ENCODE results near the gene DNAJC5. TPM values are rescaled to one million over a fixed set of nuclear protein-coding genes. Genes with fewer than 3 reads are reported as not detected.
"Not testable (repeated sequence)": the region's sequence is repeated elsewhere in the genome, so short reads cannot be mapped to it uniquely, and the experiment has no call there.

DNAJC5 gene, protein sequence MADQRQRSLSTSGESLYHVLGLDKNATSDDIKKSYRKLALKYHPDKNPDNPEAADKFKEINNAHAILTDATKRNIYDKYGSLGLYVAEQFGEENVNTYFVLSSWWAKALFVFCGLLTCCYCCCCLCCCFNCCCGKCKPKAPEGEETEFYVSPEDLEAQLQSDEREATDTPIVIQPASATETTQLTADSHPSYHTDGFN
- 42.3 and 43.1 TPM in 2 replicates for total RNA-seq

DNA sequence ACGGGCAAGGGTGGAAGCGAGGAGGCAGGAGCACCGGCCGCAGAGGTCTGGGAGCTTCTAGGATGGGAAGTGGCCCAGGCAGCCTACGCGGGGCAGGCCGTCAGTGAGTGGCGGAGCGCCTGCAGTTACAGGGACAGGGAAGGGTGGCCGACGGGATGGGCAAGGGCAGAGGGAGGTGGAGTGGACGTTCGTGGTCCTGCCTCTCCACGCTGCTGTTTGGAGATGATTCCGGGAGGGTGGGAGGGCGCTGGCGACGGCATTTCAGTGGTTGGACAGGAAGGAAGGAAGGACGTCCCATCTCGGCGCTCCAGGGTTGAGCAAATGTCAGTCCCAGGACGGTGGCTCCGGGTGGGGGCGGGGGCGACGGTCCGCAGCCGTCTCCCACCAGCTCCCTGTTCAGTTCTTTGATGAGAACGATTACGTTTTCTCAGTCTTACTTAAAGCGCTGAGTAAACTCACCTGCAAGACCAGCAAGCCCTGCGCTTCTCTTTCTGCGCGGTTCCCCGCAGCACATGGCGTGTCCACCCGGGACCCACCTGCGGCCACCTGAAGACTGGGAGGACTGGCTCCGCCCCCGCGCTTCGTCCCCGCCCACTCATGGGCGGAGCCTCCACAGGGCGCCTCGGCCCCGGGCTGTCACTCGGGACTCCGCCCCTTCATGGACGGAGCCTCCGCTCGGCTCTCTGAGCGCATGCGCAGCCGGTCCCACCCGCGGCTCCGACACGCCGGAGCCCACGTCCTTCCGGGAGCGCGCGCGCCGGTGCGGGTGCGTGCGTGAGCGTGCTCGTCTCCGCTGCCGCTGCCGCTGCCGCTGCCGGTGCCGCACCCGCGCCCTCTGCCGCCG, at the start of gene DNAJC5:
TSS of gene DNAJC5 (plus strand) at position 769 of the 844 bp plus-strand sequence. CDS start 33,220 bp downstream, outside the sequence.
- H3K36me3 Mint-ChIP-seq (ENCODE audit: low read depth) = peaks cover 39% of the 10 kb centered on the region
- intact Hi-C loops (cut with micrococcal nuclease) = loop anchor here (1.0 to 5.0 kb wide), 4 partner anchors 21 to 86 kb away; partner anchors contain the start of genes PRPF6, TPD52L2 and UCKL1
- H3K9me3 Mint-ChIP-seq = no peaks in the 10 kb centered on the region
- peaks cover 3% of the 10 kb centered on the region for H3K27me3 Mint-ChIP-seq
- DNase-seq = peak; percentile 100
- H3K4me3 Mint-ChIP-seq = peak within 1 kb of the TSS; percentile 90
- peaks cover 35% of the 10 kb centered on the region for H3K4me1 Mint-ChIP-seq
- H3K27ac Mint-ChIP-seq = peak within 1 kb of the TSS; percentile 94

DNA sequence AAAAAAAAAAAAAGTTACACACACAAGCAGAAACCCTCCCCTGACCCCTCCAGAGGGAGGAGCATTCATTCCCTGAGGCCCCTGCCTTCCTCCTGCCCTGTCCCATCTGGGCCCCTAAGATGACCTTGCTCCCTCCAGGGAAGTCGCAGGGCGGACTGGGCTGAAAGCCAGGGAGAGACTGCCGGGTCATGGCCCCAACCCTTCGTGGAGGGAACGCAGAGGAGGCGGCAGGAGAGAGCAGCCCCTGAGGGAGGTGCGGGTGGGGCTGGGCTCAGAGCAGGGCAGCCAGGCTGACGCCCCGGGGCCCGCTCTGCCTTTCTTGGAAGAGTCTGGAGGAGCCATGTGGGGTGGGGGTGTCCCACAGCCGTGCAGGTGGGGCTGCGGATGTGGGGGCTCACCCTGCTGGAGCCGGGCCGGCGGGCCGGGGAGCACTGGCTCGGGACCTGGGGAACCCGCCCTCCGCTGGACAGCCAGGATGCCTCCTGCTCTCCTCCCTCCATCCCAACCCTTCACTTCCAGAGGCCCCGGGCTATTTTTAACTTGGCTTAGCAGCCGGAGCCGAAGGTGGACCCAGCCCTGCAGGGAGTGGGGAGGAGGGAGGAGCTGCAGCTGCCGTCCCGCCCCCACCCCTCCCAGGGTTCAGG, 48.7 kb upstream of the DNAJC5 start:
- no peak for DNase-seq
- H3K27me3 Mint-ChIP-seq = peaks cover 30% of the 10 kb centered on the region
- intact Hi-C loops (cut with micrococcal nuclease) = no loop called here
- H3K4me3 Mint-ChIP-seq = no peak overlapping the region
- H3K36me3 Mint-ChIP-seq (ENCODE audit: low read depth) = no peaks in the 10 kb centered on the region
- H3K9me3 Mint-ChIP-seq = no peaks in the 10 kb centered on the region
- no peak overlapping the region for H3K27ac Mint-ChIP-seq
- peaks cover 18% of the 10 kb centered on the region for H3K4me1 Mint-ChIP-seq

DNA sequence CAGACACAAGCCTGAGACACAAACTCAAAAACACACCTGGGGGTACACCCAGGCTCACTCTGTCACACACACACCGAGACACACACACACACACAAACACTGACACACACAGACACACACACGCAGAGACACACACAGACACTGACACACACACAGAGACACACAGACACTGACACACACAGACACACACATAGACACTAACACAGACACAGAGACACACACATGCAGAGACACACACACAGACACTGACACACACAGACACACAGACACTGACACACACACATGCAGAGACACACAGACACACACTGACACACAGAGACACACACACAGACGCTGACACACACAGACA, 48.1 kb upstream of the DNAJC5 start:
- Mint-ChIP-seq H3K27me3 (peaks cover 30% of the 10 kb centered on the region), H3K36me3 (ENCODE audit: low read depth) (no peaks in the 10 kb centered on the region), H3K9me3 (no peaks in the 10 kb centered on the region), H3K27ac (no peak overlapping the region), H3K4me1 (peaks cover 20% of the 10 kb centered on the region), H3K4me3 (no peak overlapping the region)
- DNase-seq = no peak
- intact Hi-C loops (cut with micrococcal nuclease) = no loop called here

DNA sequence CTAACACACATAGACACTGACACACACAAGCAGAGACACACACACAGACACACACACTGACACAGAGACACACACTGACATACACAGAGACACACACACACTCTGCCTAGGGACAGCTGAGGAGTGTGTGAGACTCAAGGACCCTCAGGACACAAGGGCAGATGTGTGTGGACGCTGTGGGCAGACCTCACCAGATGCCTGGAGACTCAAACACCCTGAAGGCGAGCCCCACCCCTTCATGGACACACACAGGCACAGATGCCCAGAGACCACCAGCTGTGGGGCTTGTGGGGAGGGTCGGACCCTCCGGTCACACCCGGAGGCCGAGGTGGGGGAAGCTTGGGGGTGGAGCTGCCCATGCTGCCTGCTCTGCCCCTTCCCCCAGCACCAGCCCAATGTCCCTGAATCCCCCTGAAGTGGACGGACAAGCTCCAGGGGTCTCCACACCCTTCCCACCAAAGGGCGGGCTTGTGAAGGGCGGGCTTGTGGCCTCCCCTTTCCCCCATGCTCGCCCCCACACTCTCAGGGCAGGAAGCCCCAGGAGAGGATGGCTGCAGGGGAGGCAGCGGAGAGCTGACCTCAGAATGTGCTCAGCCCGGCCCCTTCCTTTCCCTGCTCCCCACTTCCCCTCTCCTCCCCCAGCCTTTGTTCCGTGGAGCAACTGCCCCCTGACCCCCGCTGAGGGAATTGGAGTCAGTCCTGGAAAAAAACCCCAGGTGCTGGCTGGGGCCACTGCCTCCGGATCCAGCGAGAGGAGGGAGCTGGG, 47.5 kb upstream of the DNAJC5 start:
- Mint-ChIP-seq H3K4me3 (no peak overlapping the region), H3K36me3 (ENCODE audit: low read depth) (no peaks in the 10 kb centered on the region), H3K9me3 (no peaks in the 10 kb centered on the region), H3K4me1 (peaks cover 20% of the 10 kb centered on the region), H3K27ac (no peak overlapping the region), H3K27me3 (peaks cover 27% of the 10 kb centered on the region)
- intact Hi-C loops (cut with micrococcal nuclease) = no loop called here
- no peak for DNase-seq

DNA sequence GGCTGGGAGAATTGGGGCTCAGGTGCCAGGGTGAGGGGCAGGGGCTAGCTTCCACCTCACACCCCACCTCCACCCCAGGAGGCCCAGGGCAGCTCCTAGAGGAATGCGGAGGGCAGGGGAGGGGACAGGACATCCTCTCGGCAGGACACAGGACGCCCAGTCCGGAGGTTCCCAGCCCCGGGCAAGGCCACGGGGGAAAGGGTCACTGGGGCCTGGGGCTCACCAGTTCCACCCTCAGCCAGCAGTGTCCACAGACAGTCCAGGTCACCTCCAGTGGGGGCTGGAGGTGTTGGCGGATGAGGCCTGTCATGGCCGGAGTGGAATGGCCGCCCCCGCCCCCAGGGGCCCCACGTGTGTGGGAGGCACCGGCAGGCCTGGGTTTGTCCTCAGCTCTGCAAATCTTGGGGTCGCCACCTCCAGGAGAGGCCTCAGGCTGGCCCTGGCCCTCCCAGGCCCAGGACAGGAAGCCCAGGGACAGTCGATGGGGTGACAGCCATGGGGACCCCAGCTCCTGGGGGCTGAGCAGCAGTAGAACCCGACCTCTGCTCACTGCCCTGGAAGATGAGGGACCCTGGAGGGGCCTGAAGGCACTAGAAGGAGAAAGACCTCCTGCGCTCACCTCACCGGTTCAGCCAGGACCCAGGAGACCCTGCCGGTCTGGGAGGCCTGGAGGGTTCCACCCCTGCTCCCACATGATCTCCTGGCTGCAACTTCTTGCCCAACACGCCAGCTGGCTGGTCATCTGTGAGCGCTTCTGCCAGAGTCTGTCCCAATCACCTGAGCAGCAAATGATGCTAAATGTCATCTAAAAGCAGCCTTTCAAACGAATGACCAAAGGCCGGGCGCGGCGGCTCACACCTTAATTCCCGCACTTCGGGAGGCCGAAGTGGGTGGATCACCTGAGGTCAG, 46.7 kb upstream of the DNAJC5 start:
- intact Hi-C loops (cut with micrococcal nuclease) = no loop called here
- Mint-ChIP-seq H3K27ac (no peak overlapping the region), H3K36me3 (ENCODE audit: low read depth) (no peaks in the 10 kb centered on the region), H3K4me1 (peaks cover 19% of the 10 kb centered on the region), H3K9me3 (no peaks in the 10 kb centered on the region), H3K27me3 (peaks cover 21% of the 10 kb centered on the region), H3K4me3 (no peak overlapping the region)
- DNase-seq = no peak

DNA sequence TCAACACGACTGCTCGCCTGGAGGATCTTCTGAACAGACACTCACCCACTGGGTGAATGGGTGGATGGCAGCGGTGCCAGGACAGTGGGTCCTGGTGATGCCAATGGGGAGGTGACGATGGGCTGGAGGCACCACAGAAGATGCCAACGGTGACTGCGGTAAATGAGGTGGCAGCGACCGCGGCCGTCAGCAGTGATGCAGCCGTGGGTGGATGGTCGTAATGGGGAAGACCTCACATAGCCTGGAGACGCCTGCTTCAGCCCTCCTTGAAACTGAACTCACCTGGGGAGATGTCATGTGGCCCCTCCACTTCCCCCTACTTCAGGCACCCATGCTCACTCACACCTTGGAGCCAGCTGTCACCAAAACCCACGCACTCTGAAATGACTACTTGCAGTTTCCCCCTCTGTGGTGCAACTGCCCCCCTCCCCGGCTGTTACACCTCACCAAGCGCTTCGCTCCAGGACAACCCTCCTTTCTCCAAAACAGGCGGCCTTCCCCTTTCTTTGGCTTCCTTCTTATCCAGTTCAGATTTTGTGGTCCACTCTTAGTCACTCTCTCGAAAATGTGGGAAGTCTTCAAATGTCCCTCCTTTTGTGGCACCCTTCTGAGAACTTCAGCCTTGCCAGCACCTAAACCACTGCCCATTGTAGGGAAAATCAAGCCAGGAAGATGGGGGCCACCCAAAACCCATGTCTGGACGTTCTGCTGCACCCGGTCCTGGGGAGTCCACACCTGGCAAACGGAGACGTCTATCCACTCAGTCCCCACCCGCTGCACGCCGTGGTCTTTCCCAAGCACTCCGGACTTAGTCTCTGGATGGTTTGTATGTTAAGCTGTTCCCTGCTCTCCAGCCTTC, 44.0 kb upstream of the DNAJC5 start:
- intact Hi-C loops (cut with micrococcal nuclease) = no loop called here
- H3K9me3 Mint-ChIP-seq = no peaks in the 10 kb centered on the region
- no peak overlapping the region for H3K4me3 Mint-ChIP-seq
- H3K27ac Mint-ChIP-seq = peak overlapping the region; percentile 9
- peaks cover 6% of the 10 kb centered on the region for H3K27me3 Mint-ChIP-seq
- H3K4me1 Mint-ChIP-seq = peaks cover 15% of the 10 kb centered on the region
- no peak for DNase-seq
- H3K36me3 Mint-ChIP-seq (ENCODE audit: low read depth) = no peaks in the 10 kb centered on the region

DNA sequence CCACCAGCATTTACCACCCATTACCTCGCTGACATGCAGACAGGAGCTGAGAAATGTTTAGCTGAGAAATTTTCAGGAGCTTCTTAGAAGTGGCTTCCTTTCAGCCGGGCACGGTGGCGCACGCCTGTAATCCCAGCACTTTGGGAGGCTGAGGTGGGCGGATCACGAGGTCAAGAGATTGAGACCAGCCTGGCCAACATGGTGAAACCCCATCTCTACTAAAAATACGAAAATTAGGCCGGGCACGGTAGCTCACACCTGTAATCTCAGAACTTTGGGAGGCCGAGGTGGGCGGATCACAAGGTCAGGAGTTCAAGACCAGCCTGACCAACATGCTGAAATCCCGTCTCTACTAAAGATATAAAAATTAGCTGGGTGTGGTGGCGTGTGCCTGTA, 43.4 kb upstream of the DNAJC5 start:
- H3K36me3 Mint-ChIP-seq (ENCODE audit: low read depth); H3K27me3 Mint-ChIP-seq; DNase-seq; H3K4me3 Mint-ChIP-seq; intact Hi-C loops (cut with micrococcal nuclease); H3K9me3 Mint-ChIP-seq: not testable (repeated sequence)
- Mint-ChIP-seq H3K27ac (peak overlapping the region; percentile 9), H3K4me1 (peaks cover 13% of the 10 kb centered on the region)

DNA sequence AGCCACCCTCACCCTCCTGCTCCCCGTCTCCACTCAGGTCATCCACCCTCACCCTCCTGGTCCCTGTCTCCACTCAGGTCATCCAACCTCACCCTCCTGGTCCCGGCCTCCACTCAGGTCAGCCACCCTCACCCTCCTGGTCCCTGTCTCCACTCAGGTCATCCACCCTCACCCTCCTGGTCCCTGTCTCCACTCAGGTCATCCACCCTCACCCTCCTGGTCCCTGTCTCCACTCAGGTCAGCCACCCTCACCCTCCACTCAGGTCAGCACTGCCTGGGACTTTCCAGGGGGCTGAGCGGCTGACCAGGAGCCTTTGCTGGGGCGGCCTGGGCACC, 41.2 kb upstream of the DNAJC5 start:
- intact Hi-C loops (cut with micrococcal nuclease); H3K9me3 Mint-ChIP-seq; H3K36me3 Mint-ChIP-seq (ENCODE audit: low read depth); H3K27me3 Mint-ChIP-seq; H3K4me3 Mint-ChIP-seq; DNase-seq: not testable (repeated sequence)
- Mint-ChIP-seq H3K4me1 (peaks cover 19% of the 10 kb centered on the region), H3K27ac (peak overlapping the region; percentile 29)

DNA sequence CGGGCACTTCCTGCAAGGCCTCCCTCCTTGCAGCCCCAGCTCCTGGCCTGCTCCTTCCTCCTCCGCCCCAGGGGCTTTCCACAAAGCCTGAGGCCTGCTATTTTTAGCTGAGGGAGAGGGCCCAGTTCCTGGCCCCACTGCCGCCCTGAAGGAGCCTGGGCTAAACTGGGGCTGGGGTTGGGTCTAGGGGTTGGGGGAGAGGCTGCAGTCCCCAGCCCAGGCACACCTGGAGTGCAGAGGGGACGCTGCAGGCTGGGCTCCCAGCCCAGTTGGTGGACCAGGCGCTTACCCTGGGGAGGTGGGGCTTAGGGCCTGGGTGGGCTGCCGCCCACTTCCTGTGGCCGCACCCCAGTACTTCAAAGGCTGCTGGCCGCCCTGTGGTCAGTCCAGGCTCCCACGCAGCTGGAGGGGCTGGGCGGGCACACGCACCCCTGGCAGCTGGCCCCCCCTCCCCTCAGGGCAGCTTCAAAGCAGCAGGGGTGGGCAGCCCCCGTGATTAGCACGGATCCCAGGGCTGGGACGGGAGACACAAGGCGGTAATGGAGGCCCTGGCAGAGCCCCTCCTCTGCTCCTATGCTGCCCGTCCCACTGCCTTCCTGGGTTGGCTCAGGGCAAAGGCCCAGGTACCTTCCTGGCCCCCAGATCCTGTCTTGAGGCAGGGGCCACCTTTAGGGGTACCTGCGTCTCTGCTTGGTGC, 40.7 kb upstream of the DNAJC5 start:
- H3K27ac Mint-ChIP-seq = no peak overlapping the region
- H3K36me3 Mint-ChIP-seq (ENCODE audit: low read depth) = no peaks in the 10 kb centered on the region
- no peaks in the 10 kb centered on the region for H3K9me3 Mint-ChIP-seq
- H3K4me3 Mint-ChIP-seq = no peak overlapping the region
- H3K4me1 Mint-ChIP-seq = peaks cover 22% of the 10 kb centered on the region
- peaks cover 4% of the 10 kb centered on the region for H3K27me3 Mint-ChIP-seq
- intact Hi-C loops (cut with micrococcal nuclease) = no loop called here
- DNase-seq = no peak

DNA sequence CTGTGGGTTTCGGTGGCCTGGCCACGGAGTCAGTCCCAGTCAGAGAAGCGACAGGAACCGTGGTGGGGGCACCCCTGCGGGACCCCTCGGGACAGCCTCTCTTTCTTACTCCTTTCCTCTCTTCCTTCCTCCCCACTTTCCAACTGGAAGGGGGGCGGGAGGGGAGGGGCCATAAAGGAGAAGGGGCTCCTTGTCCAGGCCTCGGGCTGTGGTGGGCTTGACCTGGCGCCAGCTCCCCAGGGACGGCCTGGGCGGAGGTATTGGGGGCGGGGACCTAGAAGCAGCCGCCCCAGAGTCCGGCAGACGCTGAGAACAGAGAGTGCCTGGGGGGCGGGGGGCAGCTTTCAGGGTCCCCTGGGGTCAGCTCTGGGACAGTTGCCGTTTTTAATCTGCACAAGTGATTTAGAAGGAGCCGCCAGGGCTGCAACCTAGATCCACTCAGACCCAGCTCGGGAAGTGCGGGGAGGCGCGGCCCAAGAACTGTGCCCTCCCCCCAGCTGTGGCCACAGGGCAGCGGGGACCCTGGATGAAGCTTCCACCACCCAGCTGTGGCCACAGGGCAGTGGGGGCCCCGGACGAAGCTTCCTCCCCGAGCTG, 40.1 kb upstream of the DNAJC5 start:
- H3K27ac Mint-ChIP-seq = no peak overlapping the region
- peaks cover 22% of the 10 kb centered on the region for H3K4me1 Mint-ChIP-seq
- H3K27me3 Mint-ChIP-seq = peaks cover 4% of the 10 kb centered on the region
- DNase-seq = no peak
- no peaks in the 10 kb centered on the region for H3K36me3 Mint-ChIP-seq (ENCODE audit: low read depth)
- no peak overlapping the region for H3K4me3 Mint-ChIP-seq
- intact Hi-C loops (cut with micrococcal nuclease) = no loop called here
- no peaks in the 10 kb centered on the region for H3K9me3 Mint-ChIP-seq

DNA sequence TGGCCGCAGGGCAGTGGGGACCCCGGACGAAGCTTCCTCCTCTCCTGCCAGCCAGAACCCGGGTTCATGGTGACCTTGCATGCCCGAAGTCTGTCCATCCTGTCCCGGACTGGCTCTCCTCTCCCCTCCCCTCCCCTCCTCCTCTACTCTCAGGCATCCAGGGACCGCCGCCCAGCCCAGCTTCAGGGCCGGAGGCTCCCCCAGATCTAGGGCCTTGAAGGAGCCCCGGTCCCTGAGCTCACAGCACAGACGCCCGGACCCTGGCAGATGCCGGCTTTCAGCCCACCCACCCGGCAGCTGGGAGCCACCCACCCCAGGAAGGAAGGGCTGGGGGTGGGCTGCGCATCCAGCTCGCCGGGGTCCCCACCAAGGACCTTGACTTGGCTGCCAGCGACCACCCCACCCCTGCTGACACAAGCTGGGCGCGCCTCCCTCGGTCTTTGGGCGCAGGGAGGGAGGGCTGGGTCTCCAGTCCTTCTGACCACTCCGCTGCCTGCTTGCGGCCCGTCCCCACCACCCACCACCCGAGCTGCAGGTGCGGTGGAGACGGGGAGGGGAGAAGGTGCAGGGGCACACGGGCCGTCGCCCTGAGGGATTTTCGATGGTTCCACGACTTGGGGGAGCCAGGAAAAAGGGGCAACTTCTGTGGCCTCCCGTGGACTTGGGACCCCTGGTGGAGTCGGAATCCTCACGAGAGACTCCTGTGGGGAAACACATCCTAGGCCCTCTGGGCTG, 39.4 kb upstream of the DNAJC5 start:
- H3K9me3 Mint-ChIP-seq = no peaks in the 10 kb centered on the region
- peaks cover 21% of the 10 kb centered on the region for H3K4me1 Mint-ChIP-seq
- H3K4me3 Mint-ChIP-seq = no peak overlapping the region
- DNase-seq = no peak
- H3K27me3 Mint-ChIP-seq = peaks cover 3% of the 10 kb centered on the region
- H3K36me3 Mint-ChIP-seq (ENCODE audit: low read depth) = no peaks in the 10 kb centered on the region
- H3K27ac Mint-ChIP-seq = no peak overlapping the region
- intact Hi-C loops (cut with micrococcal nuclease) = no loop called here

All from activated CD4-positive, alpha-beta T cell treated with anti-CD3 and anti-CD28 coated beads, Interleukin-2, amount 10 ng/mL, durations not matched to agents 24 days and 14 days (primary cell).